Measurements from ENCODE around the gene DOK3.
"Not testable (repeated sequence)": the region's sequence is repeated elsewhere in the genome, so short reads cannot be mapped to it uniquely, and the experiment has no call there.

Gene DOK3

GRCh38 chr5:177496070-177496726, 13.4 kb downstream of the DOK3 start:
- DNase-seq: peak; percentile 77

GRCh38 chr5:177495243-177496060, 14.2 kb downstream of the DOK3 start:
- DNase-seq: peak; percentile 92

GRCh38 chr5:177494346-177495195, 15.1 kb downstream of the DOK3 start:
- DNase-seq: peak; percentile 96

GRCh38 chr5:177493795-177494345, 15.8 kb downstream of the DOK3 start:
- no peak for DNase-seq

DNA sequence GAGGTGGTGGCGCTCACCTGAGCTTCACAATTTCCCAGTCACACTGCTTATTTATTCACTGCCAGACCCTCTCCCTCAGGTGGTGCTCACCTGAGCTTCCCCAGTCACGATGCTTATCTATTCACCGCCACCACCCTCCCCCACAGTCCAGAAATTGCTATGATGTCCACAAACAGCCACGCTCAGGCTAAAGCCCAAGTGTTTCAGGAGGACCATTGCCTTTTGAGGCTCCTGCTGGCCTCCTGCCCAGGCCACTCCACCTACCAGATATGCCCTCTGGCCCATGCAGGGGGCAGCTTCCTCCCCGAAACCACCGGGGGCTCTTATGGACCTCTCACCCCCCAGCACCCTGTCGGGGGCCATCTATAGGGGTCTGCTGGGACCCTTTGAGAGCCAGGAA, 16.8 kb downstream of the DOK3 start:
- DNase-seq: no peak

DNA sequence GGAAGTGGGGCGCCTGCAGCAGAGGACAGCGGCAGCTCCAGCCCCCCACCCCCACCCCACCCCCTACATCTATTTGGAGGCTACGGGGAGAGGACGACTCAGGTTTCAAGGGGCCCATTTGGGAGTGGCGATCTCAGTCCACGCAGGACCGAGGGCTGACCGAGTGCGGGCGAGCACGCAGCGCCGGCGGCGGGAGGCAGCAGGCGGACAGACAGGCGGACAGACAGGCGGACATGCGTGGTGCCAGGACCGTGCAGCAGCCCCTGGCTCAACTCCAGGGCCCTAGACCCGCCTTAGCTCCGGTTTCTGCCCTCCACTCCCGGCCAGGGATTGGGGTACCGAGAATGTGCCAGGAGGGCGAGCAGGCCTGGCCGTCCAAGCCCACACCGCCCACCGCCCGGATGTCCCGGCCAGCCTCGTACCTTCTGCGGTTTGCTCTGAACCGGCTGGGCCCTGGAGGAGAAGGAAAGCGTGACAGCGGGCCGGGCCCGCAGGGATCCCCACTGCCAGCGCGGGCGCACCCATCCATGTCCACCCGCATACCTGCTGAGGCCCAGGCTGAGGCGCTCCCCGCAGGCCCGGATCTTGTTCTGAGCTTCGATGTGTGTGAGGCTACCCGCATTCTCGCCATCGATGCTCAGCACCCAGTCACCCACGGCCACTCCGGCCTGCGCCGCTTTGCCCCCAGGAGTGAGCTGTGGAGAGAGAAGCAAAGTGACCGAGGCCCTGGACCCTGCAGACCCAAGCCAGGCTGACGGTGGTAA, 17.5 kb downstream of the DOK3 start:
- DNase-seq: no peak

DNA sequence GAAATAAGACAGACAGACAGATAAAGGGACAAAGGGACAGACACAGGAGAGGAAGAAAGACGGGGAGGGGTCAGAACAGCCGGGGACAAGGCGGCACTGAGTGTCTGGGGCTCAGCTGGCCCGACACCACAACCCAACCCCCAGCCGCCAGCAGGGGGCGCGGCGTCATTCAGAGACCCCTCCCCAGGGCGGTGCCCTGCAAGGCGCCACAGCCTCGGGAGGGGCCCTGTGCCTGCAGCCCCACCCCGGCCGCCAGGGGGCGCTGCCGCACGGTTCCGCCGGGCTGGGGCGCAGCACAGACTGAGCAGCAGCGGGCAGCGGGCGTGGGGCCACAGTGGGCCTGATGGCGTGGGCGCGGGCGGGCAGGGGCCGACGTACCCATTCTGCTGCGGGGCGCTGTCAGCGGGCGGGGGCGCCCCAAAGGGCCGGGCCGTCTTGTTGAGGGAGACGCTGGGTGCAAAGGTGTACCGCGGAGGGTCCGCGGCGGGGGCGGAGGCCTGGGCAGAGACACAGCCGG, 18.1 kb downstream of the DOK3 start:
- peak; percentile 65 for DNase-seq

GRCh38 chr5:177490992-177491391, 18.6 kb downstream of the DOK3 start:
- DNase-seq: no peak

DNA sequence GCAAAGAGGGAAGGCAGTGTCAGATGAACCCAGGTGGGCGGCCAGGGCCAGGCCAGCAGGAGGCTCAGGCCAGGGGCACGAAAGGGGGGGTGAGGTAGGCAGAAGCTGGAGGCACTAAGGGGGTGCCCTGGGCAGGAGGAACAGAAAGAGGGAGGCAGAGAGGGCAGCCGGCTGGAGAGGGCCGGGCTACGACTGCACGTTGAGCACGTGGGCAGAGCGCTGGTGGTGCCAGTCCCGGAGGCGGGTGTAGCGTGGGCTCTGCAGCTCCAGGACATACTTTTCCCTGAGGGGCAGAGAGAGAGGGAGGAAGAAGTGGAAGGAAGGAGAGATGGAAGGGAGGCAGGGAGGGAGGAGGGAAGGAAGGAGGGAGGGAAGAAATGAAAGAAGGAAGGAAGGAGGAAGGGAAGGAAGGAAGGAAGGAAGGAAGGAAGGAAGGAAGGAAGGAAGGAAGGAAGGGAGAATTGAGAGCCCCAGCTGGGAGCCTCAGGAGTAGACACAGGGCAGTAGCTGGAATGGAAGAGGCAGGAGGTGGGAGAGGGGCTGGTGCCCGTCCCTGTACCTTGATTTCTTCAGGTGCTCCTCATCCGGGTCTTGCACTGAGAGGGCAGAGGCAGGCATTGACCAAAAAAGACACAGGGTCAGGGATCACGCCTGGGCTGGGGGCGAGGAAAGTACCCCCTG, 19.2 kb downstream of the DOK3 start:
- no peak for DNase-seq

DNA sequence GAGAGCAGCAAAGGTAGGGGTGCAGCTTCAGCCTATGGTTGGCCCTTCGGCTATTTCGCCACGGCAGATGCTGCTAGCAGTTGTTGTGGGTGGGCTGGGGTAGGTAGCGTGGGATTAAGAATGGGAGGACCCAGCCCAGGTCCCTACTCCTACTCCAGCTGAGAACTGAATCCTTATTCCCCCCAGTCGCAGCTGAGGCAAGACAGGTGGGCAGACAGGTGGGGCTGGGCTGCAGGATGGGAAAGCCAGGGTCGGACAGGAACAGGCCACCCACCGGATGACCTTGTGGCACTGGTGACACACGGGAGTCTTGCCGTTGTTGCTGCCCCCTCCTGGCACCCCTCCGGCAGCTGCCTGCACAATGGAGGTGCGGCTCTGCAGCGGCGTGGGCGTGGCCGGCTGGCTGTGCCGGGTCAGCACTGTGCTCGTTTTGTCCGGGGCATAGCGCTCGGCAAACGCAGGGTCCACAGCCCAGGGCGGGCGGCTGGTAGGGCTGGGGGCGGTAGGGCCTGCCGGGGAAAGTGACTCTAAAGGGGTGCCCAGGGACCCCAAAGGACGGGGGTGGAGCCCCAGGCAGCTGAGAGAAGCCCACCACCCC, 20.4 kb downstream of the DOK3 start:
- DNase-seq: peak; percentile 17

GRCh38 chr5:177487975-177488374, 21.7 kb downstream of the DOK3 start:
- DNase-seq: peak; percentile 10

GRCh38 chr5:177487144-177487543, 22.5 kb downstream of the DOK3 start:
- no peak for DNase-seq

DNA sequence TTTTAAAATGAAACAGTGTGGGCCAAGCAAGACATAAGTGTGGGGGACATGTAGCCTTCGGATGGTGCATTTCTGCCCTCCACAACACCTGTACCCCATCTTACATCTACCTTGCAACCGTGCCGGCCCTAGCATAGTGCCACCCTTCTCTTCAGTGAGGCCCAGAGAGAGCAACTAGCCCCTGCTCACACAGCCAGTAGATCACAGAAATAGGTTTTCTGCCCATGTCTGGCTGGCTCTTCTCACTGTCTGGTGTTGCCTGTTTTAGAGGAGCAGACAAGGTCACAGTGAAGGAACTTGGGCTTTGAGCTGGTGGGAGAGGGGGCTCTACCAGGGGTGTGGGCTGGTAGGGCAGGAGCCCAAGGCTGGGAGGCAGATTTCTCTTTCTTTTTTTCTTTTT, 23.4 kb downstream of the DOK3 start:
- no peak for DNase-seq

- DNase-seq: not testable (repeated sequence)
Measured at GRCh38 chr5:177485753-177486152, 23.9 kb downstream of the DOK3 start.

DNA sequence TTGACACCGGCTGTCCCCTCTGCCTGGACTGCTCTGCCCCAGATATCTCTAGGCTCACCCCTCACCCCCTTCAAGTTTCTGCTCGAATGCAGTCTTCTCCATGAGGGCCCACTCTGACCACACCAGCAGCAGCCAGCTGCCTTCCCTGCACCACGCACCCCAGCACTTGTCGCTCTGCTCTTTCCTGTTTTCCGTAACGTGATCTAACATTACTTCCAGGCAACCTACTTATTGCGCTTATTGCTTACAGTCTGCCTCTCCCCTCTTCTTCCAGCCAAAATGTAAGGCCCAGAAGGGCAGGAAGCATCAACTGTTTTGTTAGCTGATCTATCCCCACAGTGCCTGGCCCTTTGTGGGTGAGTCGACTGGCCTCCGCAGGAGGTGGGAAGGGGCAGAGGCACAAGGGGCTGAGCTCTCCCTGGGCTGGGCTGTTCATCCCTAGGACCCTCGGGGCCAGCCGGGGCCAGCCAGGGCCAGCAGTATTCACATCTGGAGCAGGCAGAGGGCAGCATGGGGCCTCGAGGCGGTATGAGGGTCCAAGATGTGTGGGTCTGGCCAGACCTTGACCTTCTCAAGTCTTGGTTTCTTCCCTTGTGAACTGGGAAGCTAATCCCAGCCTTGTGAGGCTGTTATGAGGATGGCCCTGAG, 24.6 kb downstream of the DOK3 start:
- peak; percentile 26 for DNase-seq

DNA sequence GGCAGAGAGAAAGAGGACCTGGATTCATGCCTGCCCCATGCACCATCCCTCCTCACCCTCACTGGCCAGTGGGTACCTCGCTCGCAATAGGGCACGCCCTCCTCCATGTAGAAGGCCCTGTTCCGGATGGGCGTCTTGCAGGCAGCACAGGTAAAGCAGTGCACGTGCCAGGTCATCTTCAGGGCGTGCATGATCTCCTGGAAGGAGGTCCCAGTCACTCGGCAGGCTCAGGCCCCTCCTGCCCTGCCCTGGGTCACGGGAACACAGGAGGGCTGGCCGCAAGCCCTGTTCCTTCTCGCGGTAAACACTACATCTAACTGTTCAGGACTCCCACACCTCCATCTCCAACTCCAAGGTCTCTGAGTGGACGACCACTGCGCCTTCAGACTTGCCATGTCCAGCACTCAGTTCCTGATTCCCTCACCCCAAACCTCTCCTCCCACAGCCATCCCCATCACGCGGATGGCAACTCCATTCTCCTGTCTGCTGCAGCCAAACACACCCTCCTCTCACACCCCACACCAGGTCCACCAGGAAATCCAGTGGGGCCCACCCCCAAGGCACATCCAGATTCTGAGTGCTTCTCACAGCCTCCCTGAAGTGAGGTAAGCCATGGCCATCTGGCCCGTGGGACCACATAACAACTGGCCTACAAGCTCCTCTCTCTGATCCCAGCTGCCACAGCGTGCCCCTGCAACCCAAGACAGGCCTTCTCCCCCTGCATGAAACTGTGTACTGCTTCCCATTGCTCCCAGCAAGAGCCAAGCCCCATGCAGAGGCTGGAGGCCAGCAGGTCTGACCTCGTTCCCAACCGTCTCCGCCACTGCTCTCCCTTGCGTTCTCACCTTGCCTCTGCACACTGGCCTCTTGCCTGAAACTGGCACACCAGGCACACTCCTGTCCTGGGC, 25.4 kb downstream of the DOK3 start:
- no peak for DNase-seq

DNA sequence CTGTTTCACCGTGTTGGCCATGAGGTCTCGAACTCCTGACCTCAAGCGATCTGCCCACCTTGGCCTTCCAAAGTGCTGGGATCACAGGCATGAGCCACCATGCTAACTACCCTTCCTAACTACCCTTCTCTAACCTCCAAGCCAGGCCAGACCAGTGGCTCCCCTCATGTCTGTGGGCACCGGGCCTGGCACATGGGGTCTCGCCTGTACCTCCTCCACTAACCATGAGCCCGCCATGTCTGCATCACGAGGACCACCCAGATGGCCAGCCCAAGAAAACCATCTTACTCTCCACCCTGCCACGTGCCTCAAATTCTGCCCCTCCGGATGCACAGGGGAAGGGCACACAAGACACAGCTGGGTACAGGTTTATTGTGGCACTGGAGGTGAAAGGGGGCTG, 26.6 kb downstream of the DOK3 start:
- no peak for DNase-seq

DNA sequence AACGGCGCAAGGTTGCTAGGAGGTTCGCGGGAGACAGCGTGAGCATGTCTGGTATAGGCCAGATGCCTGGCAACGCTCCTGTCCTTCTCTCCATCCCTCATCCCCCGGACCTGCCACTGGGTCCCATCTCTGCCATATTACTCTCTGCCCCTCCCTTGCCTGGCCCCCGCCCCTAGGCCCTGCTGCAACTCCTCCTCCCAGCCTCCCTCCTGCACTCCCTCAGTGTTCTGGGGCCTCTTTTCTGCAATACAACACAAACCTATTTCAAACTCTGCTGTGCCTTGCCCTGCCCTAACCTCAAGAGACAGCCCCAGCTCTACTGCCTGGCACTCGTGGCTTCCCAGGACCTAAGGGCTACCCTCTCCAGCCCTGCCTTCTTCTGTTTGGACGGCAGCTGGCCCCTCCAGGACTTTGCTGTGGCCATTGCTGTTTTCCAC, 27.2 kb downstream of the DOK3 start:
- DNase-seq: no peak

GRCh38 chr5:177479774-177480173, 29.9 kb downstream of the DOK3 start:
- no peak for DNase-seq

Data from fibroblast of skin of right biceps (primary cell).